Ammon's horn (tissue), 1 donor: ENCODE data around the gene PELI1.
A peak's percentile ranks its signal among the peaks of the same experiment; 100 is the strongest.
"Not testable (repeated sequence)": the region's sequence is repeated elsewhere in the genome, so short reads cannot be mapped to it uniquely, and the experiment has no call there.

ENCODE experiments used
- DNase-seq: peaks from one replicate; pipeline ENCODE4 v3.0.0-alpha.2; 2016; ENCODE audit warnings: low spot score

Gene PELI1

GRCh38 chr2:64122358-64122757 is 21.9 kb downstream of the PELI1 start:
- DNase-seq: no peak

- DNase-seq: no peak
Measured at GRCh38 chr2:64120928-64121327, 23.3 kb downstream of the PELI1 start.

DNA sequence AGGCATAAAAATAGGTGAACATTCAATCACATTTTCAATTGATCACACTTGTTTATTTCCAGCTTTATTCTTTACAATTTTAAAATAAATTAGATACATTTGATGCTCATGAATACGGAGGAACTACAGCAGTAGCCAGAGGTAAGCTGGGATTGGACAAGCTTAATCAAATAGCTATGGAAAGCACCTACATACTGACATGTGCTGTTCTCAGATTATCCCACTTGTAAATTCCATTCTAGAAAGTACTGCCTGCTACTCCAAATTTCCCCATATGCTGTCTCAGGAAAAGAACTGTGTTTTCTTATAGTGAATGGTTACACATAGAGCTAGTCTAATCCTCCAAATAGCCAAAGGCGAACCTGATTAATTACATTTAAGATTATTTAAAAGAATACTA is 24.2 kb downstream of the PELI1 start:
- no peak for DNase-seq

DNA sequence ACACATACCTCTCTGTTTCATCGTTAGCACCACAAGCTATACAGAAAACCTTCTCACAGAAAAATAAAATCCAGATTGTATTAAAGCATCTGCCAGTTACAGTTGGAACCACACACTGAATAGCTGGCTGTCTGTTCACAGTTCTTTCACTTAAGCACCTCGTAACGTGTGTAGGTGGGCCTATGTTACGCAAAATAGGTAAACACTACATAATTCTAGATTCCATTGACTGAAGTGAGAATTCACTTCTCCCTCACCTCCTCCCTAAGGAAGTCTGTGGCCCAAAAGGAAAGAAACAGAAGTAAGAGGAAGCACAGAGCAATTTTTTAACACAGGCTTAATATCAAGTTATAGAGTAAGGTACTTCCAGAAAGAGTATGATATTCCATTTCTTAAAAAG is 24.9 kb downstream of the PELI1 start:
- DNase-seq: no peak

- no peak for DNase-seq
Measured at GRCh38 chr2:64115808-64116598, 28.2 kb downstream of the PELI1 start.

GRCh38 chr2:64114912-64115277 is 29.3 kb downstream of the PELI1 start:
- DNase-seq: no peak

DNA sequence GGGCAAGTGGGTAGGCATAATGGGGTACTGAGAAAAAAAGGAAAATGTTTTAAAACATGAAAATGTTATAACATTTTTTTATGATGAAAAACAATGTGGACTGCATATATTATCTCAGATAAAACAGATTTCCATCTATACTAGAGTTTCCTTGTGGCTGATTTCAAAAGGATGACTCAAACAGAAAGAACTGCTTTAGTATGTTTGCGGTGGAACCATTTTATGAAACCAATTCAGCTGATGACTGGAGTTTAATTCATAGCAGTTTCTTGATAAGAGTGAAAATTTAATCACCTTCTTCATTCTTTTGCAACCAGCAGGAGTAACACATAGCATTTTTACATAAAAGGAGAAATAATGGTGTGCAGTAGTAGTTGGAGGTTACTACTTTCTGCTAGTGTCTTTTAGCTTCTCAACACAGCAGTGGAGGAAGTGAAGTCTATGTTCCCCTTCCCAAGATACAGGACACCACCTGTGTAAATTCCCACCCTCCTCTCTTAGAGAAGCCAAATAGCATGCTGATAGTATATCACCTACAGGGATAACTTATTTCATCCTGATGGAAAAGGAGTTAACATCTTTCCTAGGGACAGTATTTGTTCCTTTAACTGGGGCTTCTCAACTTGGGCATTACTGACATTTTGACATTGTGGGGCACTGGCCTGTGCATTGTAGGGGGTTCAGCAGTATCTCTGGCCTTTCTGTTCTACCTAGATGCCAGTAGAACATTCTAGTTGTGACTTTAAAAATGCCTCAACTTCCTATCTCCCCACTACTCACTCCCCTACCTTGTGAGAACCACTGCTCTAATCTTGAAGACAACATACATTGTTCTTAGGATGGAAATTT is 29.9 kb downstream of the PELI1 start:
- DNase-seq: no peak

DNA sequence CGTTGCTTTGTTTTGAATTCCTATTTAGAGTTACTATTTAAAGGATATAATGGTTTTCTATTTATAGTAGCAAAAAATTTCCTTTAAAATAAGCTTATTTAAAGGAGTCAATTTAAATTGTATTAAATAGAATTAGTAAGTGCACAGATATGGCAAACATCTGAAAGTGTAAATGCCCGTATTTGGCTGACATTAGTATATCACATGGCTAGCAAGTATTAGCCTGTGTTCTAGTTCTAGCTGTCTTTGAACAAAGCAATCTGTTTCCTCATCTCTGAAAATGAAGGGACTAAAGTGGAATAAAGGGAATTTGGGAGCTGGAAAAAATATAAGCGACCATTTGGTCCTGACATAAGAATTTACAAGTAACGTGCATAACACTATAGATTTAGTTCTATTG is 32.2 kb downstream of the PELI1 start:
- no peak for DNase-seq

- no peak for DNase-seq
Measured at GRCh38 chr2:64111426-64111825, 32.8 kb downstream of the PELI1 start.

- peak; percentile 48 for DNase-seq
Measured at GRCh38 chr2:64108666-64109241, 35.5 kb downstream of the PELI1 start.

- DNase-seq: no peak
Measured at GRCh38 chr2:64106481-64106880, 37.7 kb downstream of the PELI1 start.

DNA sequence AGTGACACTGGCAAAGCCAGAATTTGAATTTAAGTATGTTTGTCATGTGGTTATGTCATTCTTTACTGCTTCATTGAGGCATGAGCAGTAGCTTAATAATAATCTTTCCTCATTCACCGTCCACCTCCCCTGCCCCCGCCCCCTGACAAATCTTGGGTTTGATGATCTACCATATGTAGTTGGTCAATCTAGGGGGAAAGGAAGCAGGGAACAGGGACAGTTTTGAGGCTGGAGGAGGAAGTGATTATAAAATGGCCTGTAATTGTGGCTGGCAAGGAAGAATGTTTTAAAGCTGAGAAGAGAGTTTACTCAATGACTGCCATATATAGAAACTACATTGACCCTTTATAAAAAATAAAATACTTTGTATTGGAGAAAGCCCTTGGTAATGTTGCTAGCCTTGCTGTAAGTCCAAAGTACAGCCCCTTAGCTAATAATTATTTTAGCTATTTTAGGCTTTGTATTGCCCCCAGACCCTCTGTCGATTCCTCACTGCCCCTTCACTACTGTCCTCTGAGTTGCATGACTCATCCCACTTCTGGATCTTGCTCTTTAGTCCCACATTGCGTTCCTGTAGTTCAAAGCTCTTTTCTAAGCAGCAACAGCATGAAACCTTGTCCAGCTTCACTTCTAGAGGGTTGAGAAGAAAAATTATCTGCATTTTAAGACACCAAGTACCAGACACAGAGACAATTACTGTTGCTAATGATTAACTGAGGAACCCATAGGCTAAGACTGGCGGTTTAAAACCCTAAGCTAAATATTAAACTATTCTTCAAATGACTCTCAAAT is 38.4 kb downstream of the PELI1 start:
- no peak for DNase-seq

GRCh38 chr2:64104933-64105332 is 39.3 kb downstream of the PELI1 start:
- DNase-seq: no peak

DNA sequence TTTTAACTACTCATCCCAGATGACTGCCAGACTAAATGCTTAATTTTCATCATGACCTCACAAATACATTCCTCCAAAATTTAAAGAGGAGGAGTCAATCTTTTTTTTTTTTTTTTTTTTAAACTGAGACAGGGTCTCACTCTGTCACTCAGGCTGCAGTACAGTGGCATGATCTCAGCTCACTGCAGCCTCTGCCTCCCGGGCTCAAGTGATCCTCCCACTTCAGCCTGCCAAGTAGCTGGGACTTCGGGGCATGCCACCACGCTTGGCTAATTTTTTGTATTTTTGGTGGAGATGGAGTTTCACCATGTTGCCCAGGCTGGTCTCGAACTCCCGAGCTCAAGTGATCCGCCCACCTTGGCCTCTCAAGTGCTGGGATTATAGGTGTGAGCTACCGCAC is 41.5 kb downstream of the PELI1 start:
- DNase-seq: not testable (repeated sequence)

DNA sequence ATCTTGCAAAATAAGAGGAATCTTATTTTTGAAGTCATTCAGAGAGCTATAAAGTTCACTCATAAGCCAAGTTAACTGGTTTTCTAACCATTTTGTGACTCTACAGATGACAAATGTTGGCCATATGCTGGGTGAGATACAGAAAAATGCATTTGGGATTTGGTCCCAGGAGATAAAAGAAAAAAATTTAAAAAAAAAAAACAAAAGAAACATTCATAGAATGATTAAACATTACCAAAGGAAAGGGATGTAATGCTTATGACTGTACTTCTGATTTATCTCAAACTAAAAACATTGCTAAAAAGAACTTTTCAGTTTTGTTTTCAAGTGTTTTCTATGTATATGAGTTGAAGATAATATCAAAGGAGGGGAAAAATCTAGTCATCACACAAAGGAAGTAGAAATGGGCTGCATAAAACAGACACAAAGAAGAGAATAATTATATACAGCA is 43.1 kb downstream of the PELI1 start:
- no peak for DNase-seq

DNA sequence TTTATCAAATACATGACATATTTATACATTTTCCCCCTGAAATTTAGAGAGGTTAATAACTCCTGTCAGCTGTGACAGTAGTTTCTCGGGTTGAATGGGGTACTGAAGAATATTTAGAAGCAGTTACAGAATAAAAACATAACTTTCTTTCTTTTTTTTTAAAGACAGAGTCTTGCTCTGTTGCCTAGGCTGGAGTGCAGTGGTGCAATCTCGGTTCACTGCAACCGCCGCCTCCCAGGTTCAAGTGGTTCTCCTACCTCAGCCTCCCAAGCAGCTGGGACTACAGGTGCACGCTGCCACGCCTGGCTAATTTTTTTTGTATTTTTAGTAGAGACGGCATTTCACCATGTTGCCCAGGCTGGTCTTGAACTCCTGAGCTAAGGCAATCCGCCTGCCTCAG is 43.6 kb downstream of the PELI1 start:
- DNase-seq: not testable (repeated sequence)

DNA sequence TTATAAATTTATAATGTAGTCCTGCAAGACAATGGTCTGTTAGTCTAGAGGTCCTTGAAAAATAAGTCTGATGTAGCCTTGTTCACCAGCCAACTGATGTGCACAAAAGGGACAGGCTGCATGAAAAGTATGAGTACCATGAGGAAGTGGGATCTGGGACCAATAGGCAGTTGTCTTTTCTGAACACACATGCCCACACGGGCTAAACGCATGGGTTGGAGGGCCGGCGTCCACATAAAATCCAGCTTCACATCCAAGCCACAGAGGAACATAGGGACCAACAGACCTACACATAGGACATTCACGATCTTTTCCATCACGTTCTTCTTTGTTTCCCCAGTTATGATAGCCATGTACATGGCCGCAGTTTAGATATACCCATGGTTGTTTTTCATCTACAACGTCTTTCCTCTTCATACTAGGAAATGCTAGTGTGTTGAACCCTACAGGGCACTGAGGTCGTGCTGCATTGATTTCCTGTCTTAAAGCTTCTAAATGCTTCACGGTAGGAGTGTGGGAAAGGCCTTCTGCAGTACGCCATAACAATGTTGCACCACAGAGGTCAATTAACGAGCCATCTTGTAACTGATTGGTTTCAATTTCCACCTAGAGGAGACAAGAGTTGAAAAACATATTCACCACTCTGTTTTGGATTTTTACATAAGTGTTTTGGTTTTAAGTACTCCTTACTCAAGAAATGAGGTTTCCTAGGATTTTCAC is 49.4 kb downstream of the PELI1 start:
- no peak for DNase-seq

DNA sequence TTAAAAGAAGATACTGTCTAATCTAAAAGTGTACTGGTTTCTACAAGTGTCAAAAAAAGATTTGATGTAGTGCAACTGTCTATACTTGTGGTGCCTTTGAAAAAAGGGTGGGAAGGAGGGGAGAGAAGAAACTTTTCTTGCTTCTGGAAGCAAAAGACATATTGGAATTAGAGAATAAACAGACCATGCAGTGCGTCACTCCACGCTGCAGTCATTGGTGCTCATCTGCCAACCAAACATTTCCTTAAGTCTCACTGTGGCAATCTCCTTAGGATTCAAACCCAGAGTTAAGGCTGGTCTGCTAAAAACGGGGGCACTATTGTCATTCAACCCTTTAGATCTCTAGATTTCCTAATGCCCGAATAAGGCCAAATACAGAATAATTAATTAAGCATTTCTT is 50.9 kb downstream of the PELI1 start:
- DNase-seq: no peak

DNA sequence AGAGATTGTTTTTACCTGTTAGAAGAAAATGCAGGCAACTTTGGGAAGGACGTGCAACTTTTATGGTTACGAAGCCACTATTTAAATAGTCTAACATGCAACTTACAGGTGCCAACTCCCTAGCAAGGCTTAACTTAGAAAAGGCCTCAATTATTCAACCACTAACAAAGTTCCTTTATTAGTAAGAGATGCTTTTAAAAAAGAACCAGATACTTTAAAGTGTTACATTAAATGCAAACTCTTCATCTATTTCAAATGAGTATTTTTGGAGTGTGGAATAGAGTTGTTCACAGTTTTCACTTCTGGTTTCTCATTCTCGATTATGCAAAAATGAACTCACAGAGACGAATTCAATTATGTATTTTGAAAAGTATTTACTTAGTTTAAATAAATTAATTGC is 51.7 kb downstream of the PELI1 start:
- no peak for DNase-seq

GRCh38 chr2:64090264-64090663 is 54.0 kb downstream of the PELI1 start:
- DNase-seq: no peak

DNA sequence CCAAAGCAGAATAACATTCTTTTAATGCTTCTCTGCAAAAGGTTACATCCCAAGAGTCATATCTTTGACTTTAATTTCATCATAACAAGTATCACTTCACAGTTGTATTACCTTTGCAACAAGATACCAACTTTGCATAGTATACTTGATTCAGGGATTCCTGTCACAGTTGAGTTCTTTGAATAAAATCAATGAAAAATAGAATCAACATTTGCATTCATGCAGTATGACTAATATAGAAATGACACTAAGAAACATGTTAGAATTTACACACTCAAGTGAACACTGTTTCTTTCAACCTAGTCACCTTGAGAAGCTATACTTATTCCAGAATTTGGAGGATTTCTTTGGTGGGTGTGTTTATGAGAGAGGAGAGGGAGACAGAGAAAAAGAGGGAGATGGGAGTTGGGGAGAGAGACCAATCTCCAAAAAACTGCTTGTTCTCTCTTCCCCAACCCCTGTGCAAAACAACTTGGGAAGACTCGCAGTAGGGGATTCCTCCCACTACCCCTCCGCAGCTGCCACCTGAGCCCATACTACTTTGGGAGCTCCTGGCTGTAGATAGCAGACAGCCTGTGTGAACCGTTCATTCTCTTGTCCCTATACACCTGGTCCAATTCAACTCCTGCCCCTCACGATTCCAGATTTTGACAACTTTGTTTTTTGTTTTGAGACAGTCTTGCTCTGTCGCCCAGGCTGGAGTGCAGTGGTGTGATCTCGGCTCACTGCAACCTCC is 57.7 kb downstream of the PELI1 start:
- DNase-seq: no peak
